Ishikawa (cell line): Measurements from ENCODE around the gene CD300LG.

Experiments
- CEBPB ChIP-seq: IDR thresholded peaks from 2 replicates; pipeline ENCODE4 v1.6.1; 2012
- CREB1 ChIP-seq: IDR thresholded peaks from 2 replicates; pipeline ENCODE4 v1.6.1; 2012; ENCODE audit warnings: low read depth
- EGR1 ChIP-seq: IDR thresholded peaks from 2 replicates; pipeline ENCODE4 v1.6.1; 2012
- EP300 ChIP-seq: IDR thresholded peaks from 2 replicates; pipeline ENCODE4 v1.6.1; 2012; ENCODE audit warnings: borderline replicate concordance
- FOXM1 ChIP-seq: IDR thresholded peaks from 2 replicates; pipeline ENCODE4 v1.6.1; 2012; ENCODE audit warnings: low read depth, borderline replicate concordance
- NFIC ChIP-seq: IDR thresholded peaks from 2 replicates; pipeline ENCODE4 v1.6.1; 2012
- RAD21 ChIP-seq: IDR thresholded peaks from 2 replicates; pipeline ENCODE4 v1.6.1; 2012; ENCODE audit warnings: low read depth
- TAF1 ChIP-seq: IDR thresholded peaks from 2 replicates; pipeline ENCODE4 v1.6.1; 2012; ENCODE audit warnings: low read depth, mild to moderate bottlenecking
- TCF12 ChIP-seq: IDR thresholded peaks from 2 replicates; pipeline ENCODE4 v1.6.1; 2012; ENCODE audit warnings: low read depth
- TEAD4 ChIP-seq: IDR thresholded peaks from 2 replicates; pipeline ENCODE4 v1.6.1; 2012
- YY1 ChIP-seq: IDR thresholded peaks from 2 replicates; pipeline ENCODE4 v1.6.1; 2012; ENCODE audit warnings: low read depth
- ZBTB7A ChIP-seq: IDR thresholded peaks from 2 replicates; pipeline ENCODE4 v1.6.1; 2012; ENCODE audit warnings: low read depth
- TF ChIP-seq, protein P1 (sequence below): IDR thresholded peaks from 2 replicates; pipeline ENCODE4 v1.6.1; 2012; ENCODE audit warnings: low read depth, mild to moderate bottlenecking
- TF ChIP-seq, protein P2 (sequence below): IDR thresholded peaks from 2 replicates; pipeline ENCODE4 v1.6.1; 2012
- TF ChIP-seq, protein P3 (sequence below): IDR thresholded peaks from 2 replicates; pipeline ENCODE4 v1.6.1; 2012

Gene CD300LG

DNA sequence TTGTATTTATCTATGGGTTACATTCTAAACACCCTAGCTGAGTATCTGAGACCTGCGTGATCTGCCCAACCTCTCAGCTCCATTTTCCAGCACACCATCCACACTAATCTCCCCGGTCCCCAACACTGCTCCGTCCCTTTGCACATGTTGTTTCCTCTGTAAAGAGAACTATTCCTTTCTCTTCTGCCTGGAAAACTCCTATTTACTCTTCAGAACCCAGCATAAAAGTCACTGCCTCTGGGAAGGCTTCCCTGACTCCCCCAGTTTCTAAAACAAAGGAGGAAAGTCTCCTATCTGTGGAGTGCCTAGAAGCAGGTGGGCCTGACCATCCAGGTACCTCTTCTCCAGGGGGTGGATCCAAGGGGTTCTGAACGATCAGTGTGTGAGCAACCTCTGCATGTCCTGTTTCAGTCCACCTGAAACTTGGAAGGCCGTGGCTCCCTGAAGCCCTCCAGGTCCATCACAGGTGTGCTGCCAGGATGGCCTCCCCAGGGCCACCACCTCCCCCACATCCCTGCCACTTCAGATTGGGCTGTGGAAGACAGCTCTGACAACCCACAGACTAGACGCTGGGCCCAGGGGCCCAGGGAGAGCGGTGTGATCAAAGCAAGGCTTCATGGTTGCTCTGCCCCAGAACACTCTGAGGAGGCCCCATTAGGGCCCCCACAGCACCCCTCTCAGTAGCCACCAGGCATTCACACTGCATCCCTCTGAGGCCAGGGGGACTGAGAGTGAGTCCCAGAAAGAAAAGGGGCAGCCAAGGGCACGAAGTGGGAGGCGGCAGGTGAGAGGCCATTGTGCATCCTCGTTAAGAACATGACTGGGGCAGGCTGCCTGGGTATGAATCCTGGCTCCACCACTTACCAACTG is 34.3 kb upstream of the CD300LG start:
- no peak for TF ChIP-seq EP300
- TF ChIP-seq, protein P1, sequence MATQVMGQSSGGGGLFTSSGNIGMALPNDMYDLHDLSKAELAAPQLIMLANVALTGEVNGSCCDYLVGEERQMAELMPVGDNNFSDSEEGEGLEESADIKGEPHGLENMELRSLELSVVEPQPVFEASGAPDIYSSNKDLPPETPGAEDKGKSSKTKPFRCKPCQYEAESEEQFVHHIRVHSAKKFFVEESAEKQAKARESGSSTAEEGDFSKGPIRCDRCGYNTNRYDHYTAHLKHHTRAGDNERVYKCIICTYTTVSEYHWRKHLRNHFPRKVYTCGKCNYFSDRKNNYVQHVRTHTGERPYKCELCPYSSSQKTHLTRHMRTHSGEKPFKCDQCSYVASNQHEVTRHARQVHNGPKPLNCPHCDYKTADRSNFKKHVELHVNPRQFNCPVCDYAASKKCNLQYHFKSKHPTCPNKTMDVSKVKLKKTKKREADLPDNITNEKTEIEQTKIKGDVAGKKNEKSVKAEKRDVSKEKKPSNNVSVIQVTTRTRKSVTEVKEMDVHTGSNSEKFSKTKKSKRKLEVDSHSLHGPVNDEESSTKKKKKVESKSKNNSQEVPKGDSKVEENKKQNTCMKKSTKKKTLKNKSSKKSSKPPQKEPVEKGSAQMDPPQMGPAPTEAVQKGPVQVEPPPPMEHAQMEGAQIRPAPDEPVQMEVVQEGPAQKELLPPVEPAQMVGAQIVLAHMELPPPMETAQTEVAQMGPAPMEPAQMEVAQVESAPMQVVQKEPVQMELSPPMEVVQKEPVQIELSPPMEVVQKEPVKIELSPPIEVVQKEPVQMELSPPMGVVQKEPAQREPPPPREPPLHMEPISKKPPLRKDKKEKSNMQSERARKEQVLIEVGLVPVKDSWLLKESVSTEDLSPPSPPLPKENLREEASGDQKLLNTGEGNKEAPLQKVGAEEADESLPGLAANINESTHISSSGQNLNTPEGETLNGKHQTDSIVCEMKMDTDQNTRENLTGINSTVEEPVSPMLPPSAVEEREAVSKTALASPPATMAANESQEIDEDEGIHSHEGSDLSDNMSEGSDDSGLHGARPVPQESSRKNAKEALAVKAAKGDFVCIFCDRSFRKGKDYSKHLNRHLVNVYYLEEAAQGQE, result no peak
- TF ChIP-seq FOXM1, result no peak
- no peak for TF ChIP-seq EGR1
- TF ChIP-seq ZBTB7A, result no peak
- TF ChIP-seq TAF1, result no peak
- TF ChIP-seq CREB1, result no peak
- no peak for TF ChIP-seq TEAD4
- TF ChIP-seq, protein P2, sequence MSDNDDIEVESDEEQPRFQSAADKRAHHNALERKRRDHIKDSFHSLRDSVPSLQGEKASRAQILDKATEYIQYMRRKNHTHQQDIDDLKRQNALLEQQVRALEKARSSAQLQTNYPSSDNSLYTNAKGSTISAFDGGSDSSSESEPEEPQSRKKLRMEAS, result no peak
- TF ChIP-seq NFIC, result no peak
- no peak for TF ChIP-seq RAD21
- no peak for TF ChIP-seq YY1
- no peak for TF ChIP-seq CEBPB
- TF ChIP-seq, protein P3, sequence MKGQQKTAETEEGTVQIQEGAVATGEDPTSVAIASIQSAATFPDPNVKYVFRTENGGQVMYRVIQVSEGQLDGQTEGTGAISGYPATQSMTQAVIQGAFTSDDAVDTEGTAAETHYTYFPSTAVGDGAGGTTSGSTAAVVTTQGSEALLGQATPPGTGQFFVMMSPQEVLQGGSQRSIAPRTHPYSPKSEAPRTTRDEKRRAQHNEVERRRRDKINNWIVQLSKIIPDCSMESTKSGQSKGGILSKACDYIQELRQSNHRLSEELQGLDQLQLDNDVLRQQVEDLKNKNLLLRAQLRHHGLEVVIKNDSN, result no peak
- TF ChIP-seq TCF12, result no peak

DNA sequence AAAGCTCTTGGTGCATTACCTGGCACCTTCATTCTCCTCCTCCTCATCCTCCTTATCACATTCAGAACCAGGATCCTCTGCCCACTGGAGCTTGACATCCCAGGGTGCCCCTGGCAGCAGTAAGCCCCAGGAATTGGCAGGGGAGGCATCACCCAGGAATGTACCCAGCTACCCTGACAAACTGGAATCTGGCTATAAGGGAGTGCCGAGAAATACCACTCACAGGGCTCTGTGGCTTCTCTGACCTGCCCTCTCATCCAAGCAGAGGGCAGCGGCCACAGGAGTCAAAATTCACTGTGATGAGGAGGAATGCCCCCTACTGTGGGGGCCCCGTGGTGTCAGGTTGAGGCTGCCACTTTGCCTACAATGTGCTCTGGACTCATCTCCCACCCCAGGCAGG is 33.6 kb upstream of the CD300LG start:
- no peak for TF ChIP-seq CREB1
- no peak for TF ChIP-seq FOXM1
- TF ChIP-seq, protein P2, result no peak
- TF ChIP-seq EP300, result no peak
- TF ChIP-seq TCF12, result no peak
- TF ChIP-seq, protein P1, result no peak
- TF ChIP-seq RAD21, result no peak
- TF ChIP-seq, protein P3, result no peak
- TF ChIP-seq TEAD4, result no peak
- TF ChIP-seq EGR1, result no peak
- TF ChIP-seq ZBTB7A, result no peak
- no peak for TF ChIP-seq YY1
- TF ChIP-seq TAF1, result no peak
- no peak for TF ChIP-seq CEBPB
- TF ChIP-seq NFIC, result no peak

DNA sequence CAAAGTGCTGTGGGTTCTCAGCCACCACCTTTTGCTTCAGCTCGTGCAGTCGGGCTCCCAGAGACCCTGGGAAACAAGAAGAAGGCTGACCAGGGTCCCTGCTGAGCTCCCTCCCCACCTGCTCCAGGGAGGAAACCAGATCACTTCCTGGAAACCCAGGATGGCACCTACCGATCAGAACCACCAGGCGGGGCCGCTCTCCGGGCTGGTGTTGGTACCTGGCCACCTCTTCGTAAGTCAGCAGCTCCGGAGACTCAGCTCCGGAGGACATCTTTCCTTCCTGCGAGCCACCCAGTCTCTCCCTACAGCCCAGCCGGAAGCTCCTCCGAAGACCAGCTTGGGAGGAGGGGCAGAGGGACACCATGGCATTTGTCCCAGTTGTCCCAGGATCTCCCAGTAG is 33.0 kb upstream of the CD300LG start:
- TF ChIP-seq TAF1 (no peak), EP300 (no peak), CREB1 (no peak), EGR1 (no peak), TCF12 (no peak), ZBTB7A (no peak), TEAD4 (no peak), FOXM1 (no peak), NFIC (no peak), CEBPB (no peak), RAD21 (no peak), YY1 (no peak)
- TF ChIP-seq, protein P2, result no peak
- TF ChIP-seq, protein P1, result no peak
- TF ChIP-seq, protein P3, result no peak
